Nephron (organoid): ENCODE data around the gene NUP35.

ENCODE experiments used
- H3K27ac Mint-ChIP-seq, 3 experiments: 2 replicates each; pipeline ENCODE4 v1.8.0; 2020; ENCODE audit warnings: mixed read lengths in 3 of 3, mild to moderate bottlenecking in 2 of 3, moderate library complexity in 1 of 3
- H3K27me3 Mint-ChIP-seq: 2 replicates; pipeline ENCODE4 v1.8.0; 2021; ENCODE audit warnings: low read depth, mild to moderate bottlenecking, moderate library complexity, mixed read lengths
- H3K36me3 Mint-ChIP-seq: 2 replicates; pipeline ENCODE4 v1.8.0; 2020; ENCODE audit warnings: low read depth, mixed read lengths
- H3K4me1 Mint-ChIP-seq: 2 replicates; pipeline ENCODE4 v1.8.0; 2020; ENCODE audit warnings: mixed read lengths
- H3K4me3 Mint-ChIP-seq, 3 experiments: 2 replicates each; pipeline ENCODE4 v1.8.0; 2020; ENCODE audit warnings: mild to moderate bottlenecking in 3 of 3, mixed read lengths in 3 of 3, moderate library complexity in 2 of 3
- H3K9me3 Mint-ChIP-seq: 2 replicates; pipeline ENCODE4 v1.8.0; 2020; ENCODE audit warnings: mixed read lengths
- TF ChIP-seq, protein P1 (sequence below), 3 experiments: fragments of 200-600 bp; sonication (generic); IDR thresholded peaks; one replicate each; pipeline ENCODE4 v1.5.0; 2021; ENCODE audit warnings: antibody characterized with exemption in 3 of 3; ENCODE audit not compliant: unreplicated experiment in 3 of 3

NUP35 gene

GRCh38 chr2:183105402-183106134 is 18.7 kb upstream of the NUP35 start:
- H3K4me1 Mint-ChIP-seq = no peaks in the 10 kb centered on the region
- H3K36me3 Mint-ChIP-seq = no peaks in the 10 kb centered on the region
- no peak overlapping the region for H3K4me3 Mint-ChIP-seq
- no peaks in the 10 kb centered on the region for H3K9me3 Mint-ChIP-seq
- no peak overlapping the region for H3K27ac Mint-ChIP-seq
- no peaks in the 10 kb centered on the region for H3K27me3 Mint-ChIP-seq
- TF ChIP-seq, protein P1, sequence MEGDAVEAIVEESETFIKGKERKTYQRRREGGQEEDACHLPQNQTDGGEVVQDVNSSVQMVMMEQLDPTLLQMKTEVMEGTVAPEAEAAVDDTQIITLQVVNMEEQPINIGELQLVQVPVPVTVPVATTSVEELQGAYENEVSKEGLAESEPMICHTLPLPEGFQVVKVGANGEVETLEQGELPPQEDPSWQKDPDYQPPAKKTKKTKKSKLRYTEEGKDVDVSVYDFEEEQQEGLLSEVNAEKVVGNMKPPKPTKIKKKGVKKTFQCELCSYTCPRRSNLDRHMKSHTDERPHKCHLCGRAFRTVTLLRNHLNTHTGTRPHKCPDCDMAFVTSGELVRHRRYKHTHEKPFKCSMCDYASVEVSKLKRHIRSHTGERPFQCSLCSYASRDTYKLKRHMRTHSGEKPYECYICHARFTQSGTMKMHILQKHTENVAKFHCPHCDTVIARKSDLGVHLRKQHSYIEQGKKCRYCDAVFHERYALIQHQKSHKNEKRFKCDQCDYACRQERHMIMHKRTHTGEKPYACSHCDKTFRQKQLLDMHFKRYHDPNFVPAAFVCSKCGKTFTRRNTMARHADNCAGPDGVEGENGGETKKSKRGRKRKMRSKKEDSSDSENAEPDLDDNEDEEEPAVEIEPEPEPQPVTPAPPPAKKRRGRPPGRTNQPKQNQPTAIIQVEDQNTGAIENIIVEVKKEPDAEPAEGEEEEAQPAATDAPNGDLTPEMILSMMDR (IDR thresholded peaks at IDR 0.05; ENCODE audit: unreplicated experiment in 3 of 3) = no peak

DNA sequence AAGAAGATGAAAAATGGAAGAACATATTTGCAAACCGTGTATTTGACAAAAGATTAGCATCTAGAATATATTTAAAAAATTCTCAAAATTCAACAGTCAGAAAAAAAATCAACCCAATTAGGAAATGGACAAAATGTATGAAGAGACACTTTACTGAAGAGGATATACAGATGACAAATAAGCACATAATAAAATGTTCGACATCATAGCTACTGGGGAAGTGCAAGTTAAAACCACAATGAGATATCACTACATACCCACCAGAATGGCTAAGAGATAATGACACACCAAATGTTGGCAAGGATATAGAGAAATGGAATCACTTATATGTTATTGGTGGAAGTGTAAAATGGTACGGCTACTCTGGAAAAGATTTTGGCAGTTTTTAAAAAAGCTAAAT is 11.7 kb upstream of the NUP35 start:
- H3K27me3 Mint-ChIP-seq = no peaks in the 10 kb centered on the region
- no peaks in the 10 kb centered on the region for H3K9me3 Mint-ChIP-seq
- no peak overlapping the region for H3K27ac Mint-ChIP-seq
- H3K4me1 Mint-ChIP-seq = no peaks in the 10 kb centered on the region
- TF ChIP-seq, protein P1 (IDR thresholded peaks at IDR 0.05; ENCODE audit: unreplicated experiment in 3 of 3) = no peak
- no peak overlapping the region for H3K4me3 Mint-ChIP-seq
- H3K36me3 Mint-ChIP-seq = no peaks in the 10 kb centered on the region

DNA sequence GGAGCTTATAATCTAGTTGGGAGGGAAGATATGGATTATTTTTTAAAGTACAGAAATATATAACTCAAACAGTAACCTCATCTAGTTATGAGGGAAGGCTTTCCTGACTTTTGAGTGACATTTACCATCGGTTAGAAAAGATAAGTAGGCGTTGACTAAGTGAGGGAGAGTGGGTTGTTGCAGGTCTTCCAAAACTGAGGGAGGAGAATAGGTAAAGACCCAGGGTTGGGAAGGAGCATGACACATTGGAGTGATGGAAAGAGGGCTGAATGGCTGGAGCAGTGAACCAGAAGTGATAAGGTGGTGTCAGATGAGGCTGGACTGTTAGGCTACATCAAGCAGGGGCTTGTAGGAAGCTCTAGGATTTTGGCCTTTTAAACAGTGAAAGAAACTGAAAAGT is 10.6 kb upstream of the NUP35 start:
- no peaks in the 10 kb centered on the region for H3K36me3 Mint-ChIP-seq
- no peaks in the 10 kb centered on the region for H3K4me1 Mint-ChIP-seq
- H3K9me3 Mint-ChIP-seq = no peaks in the 10 kb centered on the region
- H3K4me3 Mint-ChIP-seq = no peak overlapping the region
- TF ChIP-seq, protein P1 (IDR thresholded peaks at IDR 0.05; ENCODE audit: unreplicated experiment in 3 of 3) = no peak
- H3K27ac Mint-ChIP-seq = no peak overlapping the region
- no peaks in the 10 kb centered on the region for H3K27me3 Mint-ChIP-seq

DNA sequence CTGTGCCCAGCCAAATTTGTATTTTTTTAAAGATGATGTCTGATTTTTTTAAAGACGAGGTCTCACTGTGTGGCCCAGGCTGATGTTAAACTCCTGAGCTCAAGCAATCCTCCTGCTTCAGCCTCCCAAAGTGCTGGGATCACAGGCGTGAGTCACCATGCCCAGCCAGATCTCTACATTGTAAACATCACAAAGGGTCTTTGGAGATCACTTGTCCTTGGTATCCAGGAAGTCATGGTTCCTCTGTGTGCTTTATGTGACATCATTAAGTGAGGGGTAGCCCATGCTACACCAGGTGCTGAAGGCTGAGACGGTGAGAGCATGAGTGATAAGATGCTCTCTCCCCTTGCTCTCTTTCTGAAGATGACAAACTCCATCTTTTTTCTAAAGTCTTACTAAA is 7.0 kb upstream of the NUP35 start:
- Mint-ChIP-seq H3K27me3 (no peaks in the 10 kb centered on the region), H3K4me3 (no peak overlapping the region), H3K27ac (no peak overlapping the region), H3K36me3 (no peaks in the 10 kb centered on the region), H3K4me1 (no peaks in the 10 kb centered on the region), H3K9me3 (no peaks in the 10 kb centered on the region)
- TF ChIP-seq, protein P1 (IDR thresholded peaks at IDR 0.05; ENCODE audit: unreplicated experiment in 3 of 3) = no peak

DNA sequence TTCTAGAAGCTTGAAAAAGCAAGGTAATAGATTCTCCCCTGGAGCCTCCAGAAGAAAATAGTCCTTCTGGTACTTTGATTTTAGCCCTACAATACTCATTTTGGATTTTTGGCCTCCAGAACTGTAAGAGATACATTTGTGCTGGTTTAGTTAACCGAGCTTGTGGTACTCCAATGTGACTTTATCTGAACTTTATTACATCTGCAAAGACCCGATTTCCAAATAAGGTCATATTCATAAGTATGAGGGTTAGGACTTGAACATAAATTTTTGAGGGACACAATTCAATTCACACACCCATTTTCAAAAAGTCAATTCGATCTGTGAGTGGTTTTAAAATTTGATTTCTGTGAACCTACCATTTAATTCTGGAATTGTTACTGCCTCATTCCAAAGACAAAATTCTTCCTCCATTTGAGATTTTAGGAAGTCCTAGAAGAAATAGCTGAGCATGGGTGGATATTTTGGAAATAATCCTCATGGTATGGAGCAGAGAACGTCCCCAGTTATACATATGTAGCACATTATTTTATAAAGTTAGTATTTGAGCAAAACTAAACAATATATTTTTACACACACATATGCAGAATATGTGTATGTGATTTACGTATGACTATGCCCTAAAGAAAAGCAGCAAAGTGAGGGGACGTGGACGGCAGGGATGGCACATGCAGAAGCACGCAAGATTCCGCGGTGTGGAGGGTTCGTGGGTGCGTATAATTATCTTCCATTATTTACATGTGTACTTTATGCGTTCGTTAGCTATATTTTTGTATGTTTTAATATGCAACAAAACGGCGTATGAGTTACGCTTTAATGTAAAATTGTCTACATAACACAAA is 905 bp upstream of the NUP35 start:
- peak overlapping the region; percentile 98 to 99 (median 98) for H3K4me3 Mint-ChIP-seq
- peaks cover 16% of the 10 kb centered on the region for H3K4me1 Mint-ChIP-seq
- H3K27ac Mint-ChIP-seq = peak overlapping the region; percentile 95 to 98 (median 97)
- TF ChIP-seq, protein P1 (IDR thresholded peaks at IDR 0.05; ENCODE audit: unreplicated experiment in 3 of 3) = no peak
- H3K9me3 Mint-ChIP-seq = no peaks in the 10 kb centered on the region
- no peaks in the 10 kb centered on the region for H3K36me3 Mint-ChIP-seq
- no peaks in the 10 kb centered on the region for H3K27me3 Mint-ChIP-seq
